Stimulated activated CD4-positive, alpha-beta T cell treated with anti-CD3 and anti-CD28 coated beads, Interleukin-12 subunit alpha, Interleukin-12 subunit beta, amount 100 ng/mL, for 24 hours (primary cell): ENCODE results near the gene HLCS.
"Not testable (repeated sequence)": the region's sequence is repeated elsewhere in the genome, so short reads cannot be mapped to it uniquely, and the experiment has no call there.

Experiments used
- DNase-seq, 2 experiments: peaks; one replicate each; pipeline ENCODE4 v3.0.0-alpha.2; 2020; ENCODE audit warnings: low read depth in 2 of 2

The HLCS gene

DNA sequence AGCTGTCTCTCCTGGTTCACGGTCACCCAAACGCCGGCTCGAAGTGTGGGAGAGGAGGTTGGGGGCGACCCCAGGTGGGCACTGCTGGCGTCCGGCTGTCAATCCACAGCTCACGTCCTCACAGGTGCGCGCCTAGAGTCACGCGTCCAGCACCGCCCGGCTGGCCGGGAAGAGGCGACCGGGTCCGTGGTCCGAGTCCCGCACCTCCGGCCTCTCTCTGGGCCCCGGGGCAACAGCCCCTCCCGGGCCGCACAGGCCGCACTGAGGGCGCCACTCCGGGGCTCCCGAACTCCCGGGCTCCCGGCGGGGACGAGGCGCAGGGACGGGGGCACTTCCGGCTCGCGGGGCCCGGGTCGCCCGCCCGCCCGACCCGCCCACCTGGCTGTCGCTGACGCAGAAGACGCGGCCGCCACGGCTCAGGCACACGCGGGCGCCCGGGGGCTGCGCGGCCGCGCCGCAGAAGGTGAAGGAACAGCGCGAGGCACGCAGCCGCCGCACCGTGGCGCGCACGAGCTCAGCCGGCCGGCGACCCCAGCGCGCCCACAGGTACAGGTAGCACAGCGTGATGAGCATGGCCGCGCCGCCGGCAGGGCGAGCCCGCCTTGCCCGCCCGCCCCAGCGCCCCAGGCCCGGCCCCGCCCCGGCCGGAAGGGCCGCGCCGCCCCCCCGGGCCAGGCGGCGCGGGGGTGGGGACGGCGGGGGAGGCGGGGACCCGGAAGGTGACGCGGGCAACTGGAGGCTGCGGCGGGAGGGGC lies at the start of gene HLCS:
Gene HLCS (minus strand): TSS at position 604 of the 755 bp plus-strand sequence. CDS start 31 bp downstream, at position 573.
- peak; percentile 44 to 62 for DNase-seq

GRCh38 chr21:37009740-37010341 lies 43.4 kb upstream of the HLCS start:
- peak; percentile 56 to 74 for DNase-seq

- DNase-seq = no peak
Measured at GRCh38 chr21:37008724-37009123, 42.3 kb upstream of the HLCS start.

DNA sequence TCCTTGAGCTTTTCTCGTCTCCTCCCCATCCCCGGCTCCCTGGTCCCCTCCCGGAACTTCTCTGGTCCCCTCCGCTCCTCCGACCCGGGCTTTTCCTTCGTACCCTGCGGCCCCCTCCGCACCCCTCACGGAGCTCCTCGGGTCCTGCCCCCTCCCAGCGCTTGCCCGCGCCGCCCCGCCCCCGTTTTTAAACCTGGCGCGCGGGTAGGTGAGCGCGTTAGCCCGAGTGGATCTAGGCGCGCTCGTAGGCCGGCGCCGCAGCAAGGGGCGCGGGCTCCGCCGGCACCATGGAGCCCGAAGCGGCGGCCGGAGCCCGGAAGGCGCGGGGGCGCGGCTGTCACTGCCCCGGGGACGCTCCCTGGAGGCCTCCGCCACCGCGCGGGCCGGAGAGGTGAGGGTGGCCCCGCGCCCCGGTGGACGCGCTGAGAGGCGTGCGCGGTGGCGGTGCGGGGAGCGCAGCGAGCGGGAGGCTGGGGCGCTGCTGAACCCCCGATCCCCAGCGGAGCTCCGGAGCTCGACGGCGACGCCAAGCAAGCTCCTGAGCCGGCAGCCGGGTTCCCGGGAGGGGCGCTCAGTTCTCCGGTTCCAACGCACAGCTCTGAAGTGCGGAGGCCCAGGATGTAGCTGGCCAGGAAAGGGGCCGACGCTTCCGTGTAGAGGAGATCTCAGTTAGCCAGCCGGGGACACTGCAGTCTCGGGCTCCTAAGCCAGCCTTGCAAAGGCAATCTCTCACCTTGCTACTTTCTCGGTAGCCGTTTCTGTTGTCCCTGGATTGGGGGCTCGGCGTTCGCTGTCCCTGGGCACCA lies 40.2 kb upstream of the HLCS start, which contains the start of gene RIPPLY3:
Gene RIPPLY3 (plus strand): TSS at position 217 of the 806 bp plus-strand sequence. CDS start 71 bp downstream, at position 288.
- no peak for DNase-seq

DNA sequence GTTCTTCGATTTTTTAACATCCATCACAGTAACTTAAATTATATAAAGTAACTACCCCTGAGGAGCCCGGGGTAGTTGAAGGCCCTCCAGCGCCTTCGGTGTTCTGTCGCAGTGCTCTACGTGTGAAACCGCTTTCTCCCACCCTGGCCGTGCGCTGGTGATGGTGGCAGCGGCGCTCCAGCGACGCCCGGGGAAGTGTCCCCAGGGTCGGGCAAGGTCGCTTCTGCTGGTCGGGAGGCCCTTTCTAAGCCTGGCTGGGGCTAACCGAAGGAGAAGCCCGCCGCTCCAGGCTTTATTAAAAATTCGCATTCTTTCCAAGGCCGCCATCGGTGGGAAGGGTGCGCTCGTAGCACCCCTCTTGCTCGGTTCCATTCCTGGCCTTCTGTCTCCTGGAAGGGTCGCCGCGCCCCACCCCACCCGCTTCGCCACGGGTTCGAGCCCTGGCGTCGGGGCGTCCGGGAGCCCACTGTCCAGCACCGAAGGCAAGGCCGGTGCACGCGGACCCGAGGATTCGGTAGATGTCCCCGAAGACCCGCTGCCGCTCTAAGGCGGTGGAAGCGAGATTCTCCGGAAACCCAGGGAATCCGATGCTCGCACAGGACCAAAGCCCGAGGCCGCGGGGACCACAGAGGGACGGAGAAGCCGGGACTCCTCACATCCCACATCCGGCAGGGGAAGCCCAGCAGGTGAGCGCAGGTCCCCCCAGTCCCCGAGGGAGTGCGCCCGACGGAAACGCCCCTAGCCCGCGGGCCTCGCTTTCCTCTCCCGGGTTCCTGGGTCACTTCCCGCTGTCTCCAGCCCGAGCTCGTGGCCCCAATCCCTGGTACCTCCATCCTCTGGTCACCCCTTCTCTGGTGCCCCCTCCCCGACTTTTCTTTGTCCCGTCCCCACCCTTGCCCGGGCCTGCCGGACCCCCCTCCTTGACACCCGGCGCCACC lies 39.3 kb upstream of the HLCS start:
- DNase-seq = no peak

- not testable (repeated sequence) for DNase-seq
Measured at GRCh38 chr21:37003917-37004316, 37.4 kb upstream of the HLCS start.

DNA sequence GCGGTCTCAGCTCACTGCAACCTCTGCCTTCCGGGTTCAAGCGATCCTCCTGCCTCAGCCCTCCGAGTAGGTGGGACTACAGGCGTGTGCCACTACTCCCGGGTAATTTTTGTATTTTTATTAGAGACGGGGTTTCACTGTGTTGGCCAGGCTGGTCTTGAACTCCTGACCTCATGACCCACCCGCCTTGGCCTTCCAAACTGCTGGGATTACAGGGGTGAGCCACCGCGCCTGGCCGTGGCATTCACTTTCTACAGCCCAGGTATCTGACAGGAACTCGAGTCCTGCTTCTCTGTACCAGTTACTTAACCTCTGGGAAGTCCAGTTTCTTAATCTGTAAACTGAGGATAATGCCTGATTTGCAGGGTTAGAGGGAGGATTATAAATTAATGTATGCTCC lies 36.4 kb upstream of the HLCS start:
- DNase-seq = not testable (repeated sequence)

DNA sequence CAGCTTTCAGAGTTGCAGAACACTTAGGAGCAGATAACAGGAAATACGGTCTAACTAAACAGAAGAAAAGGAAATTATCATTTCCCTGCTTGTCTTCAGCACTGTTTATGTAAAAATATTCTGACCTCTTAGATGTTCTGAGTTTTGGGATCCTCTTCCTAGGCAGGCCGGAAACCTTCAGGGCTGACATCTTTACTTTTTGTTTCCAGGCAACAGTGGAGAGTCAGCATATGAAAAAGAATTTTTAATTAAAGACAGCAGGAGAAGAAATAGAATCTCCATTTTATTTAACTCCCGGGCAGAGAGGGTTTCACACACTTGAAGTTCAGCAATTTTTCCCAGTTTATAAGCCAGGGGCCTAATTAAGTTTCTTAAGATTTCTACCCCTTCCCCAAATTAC lies 35.0 kb upstream of the HLCS start:
- no peak for DNase-seq

DNA sequence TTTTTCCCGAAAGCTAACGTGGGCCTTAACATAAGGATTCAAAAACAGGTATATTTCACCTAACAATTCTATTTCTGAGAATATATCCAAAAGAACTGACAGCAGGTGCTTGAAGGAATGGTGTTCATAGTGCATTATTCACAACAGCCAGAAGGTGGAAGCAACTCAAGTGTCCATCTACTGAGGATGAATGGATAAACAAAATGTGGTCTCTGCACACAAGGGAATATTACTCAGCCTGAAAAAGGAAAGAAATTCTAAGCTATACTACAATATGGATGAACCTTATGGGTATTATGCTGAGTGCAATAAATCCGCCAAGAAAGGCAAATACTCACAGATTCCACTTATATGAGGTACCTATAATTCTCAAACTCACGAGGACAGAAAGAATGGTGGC lies 33.9 kb upstream of the HLCS start:
- no peak for DNase-seq

GRCh38 chr21:36999131-36999898 lies 32.8 kb upstream of the HLCS start:
- DNase-seq = no peak

DNA sequence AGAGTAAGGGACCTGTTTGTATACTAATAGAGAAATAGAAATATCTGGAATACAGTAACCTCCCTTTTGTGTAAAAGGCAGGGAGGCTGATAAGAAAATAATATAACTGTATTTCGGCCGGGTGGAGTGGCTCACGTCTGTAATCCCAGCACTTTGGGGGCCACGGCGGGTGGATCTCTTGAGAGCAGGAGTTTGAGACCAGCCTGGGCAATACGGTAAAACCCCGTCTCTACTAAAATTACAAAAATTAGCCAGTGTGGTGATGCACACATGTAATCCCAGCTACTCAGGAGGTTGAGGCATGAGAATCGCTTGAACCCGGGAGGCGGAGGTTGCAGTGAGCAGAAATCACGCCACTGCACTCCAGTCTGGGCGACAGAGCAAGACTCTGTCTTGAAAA lies 28.8 kb upstream of the HLCS start:
- not testable (repeated sequence) for DNase-seq

DNA sequence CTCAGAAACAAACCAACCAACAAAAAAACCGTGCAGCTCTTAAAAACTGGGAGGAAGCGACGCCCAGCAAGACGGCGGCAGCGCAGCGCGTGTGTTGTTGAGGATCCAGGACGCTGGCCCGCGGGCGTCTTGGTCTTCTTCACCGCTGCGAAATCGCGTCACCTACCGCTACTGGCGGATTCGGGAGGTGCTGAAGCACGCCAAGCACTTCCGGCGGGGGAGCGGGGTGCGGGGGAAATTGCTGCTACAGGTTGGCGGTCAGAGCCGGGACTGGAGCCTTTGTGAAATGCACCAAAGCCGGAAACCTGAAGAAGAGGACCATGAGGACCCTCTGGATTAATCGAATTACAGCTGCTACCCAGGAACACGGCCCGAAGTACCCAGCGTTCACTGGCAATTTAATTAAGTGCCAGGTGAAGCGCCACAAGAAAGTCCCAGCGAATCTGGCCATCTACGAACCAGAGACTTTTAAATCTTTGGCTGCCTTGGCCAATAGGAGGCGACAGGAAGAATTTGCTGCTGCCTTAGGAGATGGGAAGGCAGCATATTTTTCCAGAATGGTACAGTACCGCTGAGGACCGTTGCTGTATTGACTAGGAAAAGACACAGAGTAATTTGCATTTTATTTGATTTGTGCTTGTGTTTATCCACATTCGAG lies 28.2 kb upstream of the HLCS start:
- no peak for DNase-seq

DNA sequence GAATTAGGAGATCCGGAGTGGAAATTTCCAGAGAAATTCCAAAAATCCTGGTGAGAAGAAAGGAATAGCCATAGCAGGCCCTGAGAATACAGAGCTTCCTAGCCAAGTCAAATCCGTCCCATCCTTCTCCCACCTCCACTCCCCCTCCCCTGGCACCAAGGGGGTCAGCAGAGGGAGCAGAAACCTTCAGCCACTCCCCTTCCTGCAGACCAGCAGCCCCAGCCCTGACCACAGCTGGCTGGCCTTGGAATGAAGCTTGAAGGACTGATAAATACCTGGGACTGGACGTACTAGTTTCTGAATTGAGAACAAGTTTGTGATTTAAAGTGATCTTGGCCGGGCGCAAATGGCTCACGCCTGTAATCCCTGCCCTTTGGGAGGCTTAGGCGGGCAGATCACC lies 26.2 kb upstream of the HLCS start:
- no peak for DNase-seq

GRCh38 chr21:36990508-36991205 lies 24.2 kb upstream of the HLCS start:
- no peak for DNase-seq

DNA sequence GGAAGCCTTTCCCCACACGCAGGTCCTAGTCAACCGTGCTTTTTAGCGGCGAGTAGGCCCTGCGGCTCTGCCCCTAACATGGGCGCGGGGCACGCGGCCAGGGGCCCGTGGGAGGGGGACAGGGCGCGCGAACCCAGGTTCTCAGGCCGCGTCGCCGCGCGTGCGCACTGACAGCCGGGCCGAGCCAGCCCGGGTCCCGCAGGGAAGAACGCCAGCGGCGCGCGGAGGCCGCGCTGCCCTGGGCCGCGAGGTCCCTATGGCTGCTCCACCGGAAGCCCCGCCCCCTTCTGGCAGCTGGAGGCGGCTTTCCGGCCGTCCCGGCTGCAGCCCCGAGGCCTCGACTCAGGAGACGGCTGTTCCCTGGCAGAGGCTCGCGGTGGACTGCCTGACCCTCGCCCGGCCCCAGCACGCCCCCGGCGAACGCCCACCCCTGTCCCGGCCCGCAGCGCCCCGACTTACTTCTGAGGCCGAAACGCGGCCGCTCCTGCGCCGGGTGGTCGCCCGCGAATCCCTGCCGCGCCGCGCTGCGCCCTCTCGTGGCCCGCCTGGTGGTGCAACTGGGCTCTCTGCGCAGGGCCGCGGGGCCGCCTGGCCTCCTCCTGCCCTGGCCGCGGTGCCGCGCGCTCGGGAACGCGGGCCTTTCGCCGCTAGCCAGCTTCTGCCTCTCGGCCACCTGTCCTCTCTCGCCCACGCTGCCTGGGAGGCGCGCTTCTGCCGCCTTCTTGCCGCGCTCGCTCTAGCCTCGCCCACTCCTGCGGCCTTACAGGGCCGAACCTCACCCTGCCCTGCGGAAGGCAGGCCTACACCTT lies 23.4 kb upstream of the HLCS start:
- peak; percentile 74 to 87 for DNase-seq

GRCh38 chr21:36989199-36989698 lies 22.8 kb upstream of the HLCS start:
- not testable (repeated sequence) for DNase-seq

- DNase-seq = no peak
Measured at GRCh38 chr21:36988536-36988935, 22.1 kb upstream of the HLCS start.

GRCh38 chr21:36987845-36988244 lies 21.4 kb upstream of the HLCS start:
- no peak for DNase-seq
